Body of pancreas (tissue), 4 donors: ENCODE results near the gene LRRC61.

Experiments
- POLR2A ChIP-seq, 3 donors: fragments of 450-650 bp; IDR thresholded peaks; one replicate each; pipeline ENCODE4 v1.6.1; 2016; ENCODE audit warnings: antibody characterized with exemption in 3 of 3, mild to moderate bottlenecking in 2 of 3
- TF ChIP-seq, protein P1 (sequence below), 7 experiments: fragments of 450-650 bp in 4 of 7; fragments of 200-600 bp in 3 of 7; sonication (generic) in 3 of 7; IDR thresholded peaks; one replicate each; pipeline ENCODE4 v1.5.1; 2016 to 2019; ENCODE audit warnings: antibody characterized with exemption in 7 of 7

DNA sequence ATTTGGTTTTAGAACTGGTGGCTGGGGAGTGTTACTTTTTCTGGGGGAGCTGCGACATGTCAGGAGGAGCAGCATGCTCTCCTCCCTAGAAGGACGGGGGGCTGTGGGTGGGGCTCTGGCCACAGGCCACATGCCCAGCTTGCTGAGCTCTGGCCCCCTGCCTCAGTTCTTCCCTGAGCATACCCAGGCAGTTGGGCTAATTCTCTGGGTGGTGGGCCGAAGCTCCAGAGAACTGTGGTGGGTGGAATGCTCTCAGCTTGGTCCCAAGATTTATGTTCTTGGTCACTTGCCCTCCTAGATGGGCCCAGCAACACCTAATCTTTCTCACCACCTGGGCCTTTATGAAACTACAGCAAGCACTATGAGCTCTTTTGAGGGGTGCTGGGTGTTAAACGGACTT lies 50.9 kb downstream of the LRRC61 start:
- TF ChIP-seq POLR2A (IDR thresholded peaks at IDR 0.05): no peak
- TF ChIP-seq, protein P1, sequence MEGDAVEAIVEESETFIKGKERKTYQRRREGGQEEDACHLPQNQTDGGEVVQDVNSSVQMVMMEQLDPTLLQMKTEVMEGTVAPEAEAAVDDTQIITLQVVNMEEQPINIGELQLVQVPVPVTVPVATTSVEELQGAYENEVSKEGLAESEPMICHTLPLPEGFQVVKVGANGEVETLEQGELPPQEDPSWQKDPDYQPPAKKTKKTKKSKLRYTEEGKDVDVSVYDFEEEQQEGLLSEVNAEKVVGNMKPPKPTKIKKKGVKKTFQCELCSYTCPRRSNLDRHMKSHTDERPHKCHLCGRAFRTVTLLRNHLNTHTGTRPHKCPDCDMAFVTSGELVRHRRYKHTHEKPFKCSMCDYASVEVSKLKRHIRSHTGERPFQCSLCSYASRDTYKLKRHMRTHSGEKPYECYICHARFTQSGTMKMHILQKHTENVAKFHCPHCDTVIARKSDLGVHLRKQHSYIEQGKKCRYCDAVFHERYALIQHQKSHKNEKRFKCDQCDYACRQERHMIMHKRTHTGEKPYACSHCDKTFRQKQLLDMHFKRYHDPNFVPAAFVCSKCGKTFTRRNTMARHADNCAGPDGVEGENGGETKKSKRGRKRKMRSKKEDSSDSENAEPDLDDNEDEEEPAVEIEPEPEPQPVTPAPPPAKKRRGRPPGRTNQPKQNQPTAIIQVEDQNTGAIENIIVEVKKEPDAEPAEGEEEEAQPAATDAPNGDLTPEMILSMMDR (IDR thresholded peaks at IDR 0.05): no peak
